Endothelial cell of umbilical vein (primary cell): ENCODE data around the gene TIRAP. TPM values are rescaled to one million over a fixed set of nuclear protein-coding genes. Genes with fewer than 3 reads are reported as not detected.

ENCODE experiments used
- BruUV-seq: library from RNA; stranded (reverse); fragments of 400-500 nt; replicated peaks from 2 replicates; lab custom pipeline; 2021; lab: Mats Ljungman, UMichigan
- CTCF ChIA-PET: fragments of 300-600, 350-600 bp; sonication (Branson Sonifier 250); formaldehyde crosslinking; loops from one replicate; lab custom pipeline; 2021; ENCODE audit warnings: antibody characterized with exemption, inconsistent platforms; lab: Charles Lee
- POLR2A ChIA-PET: fragments of 300-600, 350-600 bp; sonication (Branson Sonifier 250); formaldehyde crosslinking; loops from one replicate; lab custom pipeline; 2021; ENCODE audit warnings: antibody characterized with exemption, inconsistent platforms; lab: Charles Lee
- DNase-seq: peaks from one replicate; pipeline ENCODE4 v3.0.0-alpha.2; 2011; ENCODE audit warnings: low read depth, low spot score
- FAIRE-seq: peaks from 2 replicates; lab custom pipeline; 2011; peaks lifted over from hg19 to GRCh38; lab: Jason Lieb, UNC
- H2AFZ ChIP-seq: 2 replicates; pipeline ENCODE4 v1.6.0; 2012; ENCODE audit warnings: low read depth, low read length, control low read depth, inconsistent platforms
- H3K27ac ChIP-seq: 2 replicates; pipeline ENCODE4 v1.5.1; 2011; ENCODE audit warnings: low read depth, mild to moderate bottlenecking, control low read depth, low read length, moderate library complexity; ENCODE audit not compliant: insufficient read depth
- H3K27me3 ChIP-seq, 2 experiments: 2 replicates each; pipeline versions ENCODE4 v1.6.0 to v1.6.1; 2011; ENCODE audit warnings: low read length in 2 of 2, mixed read lengths in 1 of 2; ENCODE audit not compliant: control insufficient read depth in 2 of 2, insufficient read depth in 2 of 2
- H3K36me3 ChIP-seq, 2 experiments: 2 replicates in 1 of 2; 3 replicates in 1 of 2; pipeline ENCODE4 v1.5.1; 2011; ENCODE audit warnings: low read length in 2 of 2, mild to moderate bottlenecking in 1 of 2, moderate library complexity in 1 of 2; ENCODE audit not compliant: control insufficient read depth in 2 of 2, insufficient read depth in 2 of 2; ENCODE audit errors: extremely low read depth in 1 of 2
- H3K4me1 ChIP-seq: 3 replicates; pipeline ENCODE4 v1.5.1; 2011; ENCODE audit warnings: mild to moderate bottlenecking, low read length; ENCODE audit not compliant: control insufficient read depth, insufficient read depth; ENCODE audit errors: extremely low read depth
- H3K4me2 ChIP-seq: 2 replicates; pipeline ENCODE4 v1.6.1; 2011; ENCODE audit warnings: low read length, control low read depth, mixed read lengths; ENCODE audit not compliant: insufficient read depth
- H3K4me3 ChIP-seq, 3 experiments: fragments of 200-600 bp in 1 of 3; sonication (generic), shearing (Covaris generic) in 1 of 3; replicated peaks in 1 of 3; 2 replicates each; pipeline ENCODE4 v1.5.1; 2011 to 2016; ENCODE audit warnings: control low read depth in 3 of 3, low read length in 3 of 3, mild to moderate bottlenecking in 2 of 3, inconsistent platforms in 1 of 3, low read depth in 1 of 3, moderate library complexity in 1 of 3; ENCODE audit not compliant: insufficient read depth in 1 of 3
- H3K79me2 ChIP-seq: 2 replicates; pipeline ENCODE4 v1.6.0; 2012; ENCODE audit warnings: low read length, inconsistent platforms; ENCODE audit not compliant: control insufficient read depth, insufficient read depth
- H3K9ac ChIP-seq: replicated peaks from 2 replicates; pipeline ENCODE3; 2011; ENCODE audit warnings: low read length, control low read depth; ENCODE audit not compliant: insufficient read depth; ENCODE audit errors: extremely low read depth
- H3K9me1 ChIP-seq: replicated peaks from 3 replicates; pipeline ENCODE4 v1.6.0; 2011; ENCODE audit warnings: mild to moderate bottlenecking, low read length; ENCODE audit not compliant: control insufficient read depth, insufficient read depth; ENCODE audit errors: extremely low read depth
- H3K9me3 ChIP-seq: replicated peaks from 2 replicates; pipeline ENCODE4 v1.5.1; 2012; ENCODE audit warnings: low read length, inconsistent platforms; ENCODE audit not compliant: control insufficient read depth, insufficient read depth
- H4K20me1 ChIP-seq: replicated peaks from 2 replicates; pipeline ENCODE3; 2011; ENCODE audit warnings: mild to moderate bottlenecking, low read length; ENCODE audit not compliant: control insufficient read depth, insufficient read depth; ENCODE audit errors: extremely low read depth
- CTCF ChIP-seq, 2 donors: IDR thresholded peaks; 1 replicate in 1 of 2; 2 replicates in 1 of 2; pipeline ENCODE4 v1.5.1; 2011; ENCODE audit warnings: low read length in 2 of 2, mild to moderate bottlenecking in 2 of 2, moderate library complexity in 2 of 2, control low read depth in 1 of 2, inconsistent platforms in 1 of 2, low read depth in 1 of 2; ENCODE audit not compliant: insufficient read depth in 1 of 2; ENCODE audit errors: extremely low read depth in 1 of 2
- EZH2 ChIP-seq: IDR thresholded peaks from 2 replicates; pipeline ENCODE4 v1.6.1; 2012; ENCODE audit warnings: borderline replicate concordance, low read depth, mild to moderate bottlenecking, moderate library complexity, low read length, inconsistent platforms; ENCODE audit not compliant: severe bottlenecking
- FOS ChIP-seq: IDR thresholded peaks from 2 replicates; pipeline ENCODE4 v1.6.1; 2011; ENCODE audit warnings: mild to moderate bottlenecking, low read length, moderate library complexity, borderline replicate concordance; ENCODE audit not compliant: insufficient read depth
- GATA2 ChIP-seq: IDR thresholded peaks from 2 replicates; pipeline ENCODE4 v1.7.0; 2011; ENCODE audit warnings: low read depth, mild to moderate bottlenecking, moderate library complexity, mixed read lengths, low read length; ENCODE audit not compliant: insufficient read length, insufficient read depth
- JUN ChIP-seq: IDR thresholded peaks from 2 replicates; pipeline ENCODE4 v1.6.1; 2011; ENCODE audit warnings: borderline replicate concordance, low read depth; ENCODE audit not compliant: insufficient read length, insufficient read depth
- MAX ChIP-seq: IDR thresholded peaks from 2 replicates; pipeline ENCODE4 v1.6.1; 2011; ENCODE audit not compliant: insufficient read depth, insufficient read length
- MYC ChIP-seq: IDR thresholded peaks from one replicate; pipeline ENCODE4 v1.6.1; 2011; ENCODE audit warnings: mild to moderate bottlenecking, low read depth, low read length
- POLR2A ChIP-seq: IDR thresholded peaks from 2 replicates; pipeline ENCODE4 v1.6.1; 2012; ENCODE audit warnings: low read depth, mild to moderate bottlenecking, control low read depth, low read length
- POLR2AphosphoS5 ChIP-seq: IDR thresholded peaks from 2 replicates; pipeline ENCODE4 v1.6.1; 2012; ENCODE audit warnings: low read depth, mild to moderate bottlenecking, control low read depth, low read length, moderate library complexity; ENCODE audit not compliant: insufficient read depth
- dilution Hi-C: fragments of 300-500 bp; cut with MboI; formaldehyde crosslinking; loops from one replicate; pipeline ENCODE4 v1.15.0; 2019; ENCODE audit warnings: low sequenced_read_pairs; ENCODE audit not compliant: extremely low pct_ligation_motif_present
- intact Hi-C: fragments of 100-400 bp; cut with micrococcal nuclease; formaldehyde crosslinking; loops from one replicate; pipeline ENCODE4 v1.10.0; 2022
- polyA plus RNA-seq, 4 experiments: library from polyadenylated mRNA; depleted of rRNA in 3 of 4; stranded (reverse) in 3 of 4; unstranded in 1 of 4; fragments of >200 nt; gene quantifications; 2 replicates each; pipeline versions ENCODE4 v1.2.1 to v1.2.3, GENCODE V29; 2011 to 2012; ENCODE audit warnings: missing spikeins in 1 of 4
- total RNA-seq: library from RNA; stranded (reverse); gene quantifications from 2 replicates; pipeline ENCODE4 v1.2.3, GENCODE V29; 2021

Gene TIRAP
- total and polyA plus RNA-seq, 2 donors (not counting 3 experiments of a cell fraction or from before 2014, with no cell fraction given) = 9.3 to 11.0 TPM

- TF ChIP-seq GATA2 (no peak), JUN (no peak), CTCF (IDR thresholded peaks at IDR 0.05; ENCODE audit: extremely low read depth in 1 of 2, insufficient read depth in 1 of 2, low read depth in 1 of 2, low read length in 2 of 2) (no peak), EZH2 (no peak), POLR2A (peak; percentile 48), MAX (no peak), FOS (no peak), MYC (no peak), POLR2AphosphoS5 (peak; percentile 81)
- peak overlapping the region; percentile 95 for H3K27ac ChIP-seq
- H2AFZ ChIP-seq = peak overlapping the region; percentile 3
- no peaks in the 10 kb centered on the region for H3K9me1 ChIP-seq
- no peaks in the 10 kb centered on the region for H3K79me2 ChIP-seq
- H3K4me1 ChIP-seq = peaks cover 50% of the 10 kb centered on the region
- peak; percentile 63 for DNase-seq
- intact Hi-C loops = loop anchor here (1.0 kb wide), 3 partner anchors 10 to 26 kb away; partner anchors contain the start of gene ST3GAL4
- H3K27me3 ChIP-seq = no peaks in the 10 kb centered on the region
- no peaks in the 10 kb centered on the region for H3K9me3 ChIP-seq
- no TSS peak for BruUV-seq
- no peak overlapping the region for H3K4me3 ChIP-seq
- no peaks in the 10 kb centered on the region for H4K20me1 ChIP-seq
- dilution Hi-C loops = no loop called here
- ChIA-PET POLR2A (interaction anchor here (1.0 kb wide), 1 partner anchor 17 kb away, joined by 3 read pairs; no protein-coding TSS in a partner anchor), CTCF (interaction anchor here (0.5 to 3.6 kb wide), 5 partner anchors 19 to 144 kb away, joined by 3 to 14 read pairs (median 4); partner anchors contain the start of gene ST3GAL4)
- peak overlapping the region; percentile 87 for H3K9ac ChIP-seq
- H3K36me3 ChIP-seq = no peaks in the 10 kb centered on the region
- peak overlapping the region; percentile 14 for H3K4me2 ChIP-seq
- FAIRE-seq = peak; percentile 94
Observed at GRCh38 chr11:126336671-126337101, 53.8 kb downstream of the TIRAP start.
